Uterus (tissue), 2 donors: ENCODE results near the gene PPP4C.

Experiments used
- POLR2A ChIP-seq, 2 donors: fragments of 450-650 bp; IDR thresholded peaks; one replicate each; pipeline ENCODE4 v1.6.1; 2016; ENCODE audit warnings: antibody characterized with exemption in 2 of 2, mild to moderate bottlenecking in 1 of 2, moderate library complexity in 1 of 2
- TF ChIP-seq, protein P1 (sequence below), 4 experiments: fragments of 200-600 bp in 2 of 4; fragments of 450-650 bp in 2 of 4; sonication (generic) in 2 of 4; IDR thresholded peaks; one replicate each; pipeline ENCODE4 v1.5.1; 2016 to 2019; ENCODE audit warnings: antibody characterized with exemption in 4 of 4, mild to moderate bottlenecking in 2 of 4, moderate library complexity in 1 of 4

- TF ChIP-seq, protein P1, sequence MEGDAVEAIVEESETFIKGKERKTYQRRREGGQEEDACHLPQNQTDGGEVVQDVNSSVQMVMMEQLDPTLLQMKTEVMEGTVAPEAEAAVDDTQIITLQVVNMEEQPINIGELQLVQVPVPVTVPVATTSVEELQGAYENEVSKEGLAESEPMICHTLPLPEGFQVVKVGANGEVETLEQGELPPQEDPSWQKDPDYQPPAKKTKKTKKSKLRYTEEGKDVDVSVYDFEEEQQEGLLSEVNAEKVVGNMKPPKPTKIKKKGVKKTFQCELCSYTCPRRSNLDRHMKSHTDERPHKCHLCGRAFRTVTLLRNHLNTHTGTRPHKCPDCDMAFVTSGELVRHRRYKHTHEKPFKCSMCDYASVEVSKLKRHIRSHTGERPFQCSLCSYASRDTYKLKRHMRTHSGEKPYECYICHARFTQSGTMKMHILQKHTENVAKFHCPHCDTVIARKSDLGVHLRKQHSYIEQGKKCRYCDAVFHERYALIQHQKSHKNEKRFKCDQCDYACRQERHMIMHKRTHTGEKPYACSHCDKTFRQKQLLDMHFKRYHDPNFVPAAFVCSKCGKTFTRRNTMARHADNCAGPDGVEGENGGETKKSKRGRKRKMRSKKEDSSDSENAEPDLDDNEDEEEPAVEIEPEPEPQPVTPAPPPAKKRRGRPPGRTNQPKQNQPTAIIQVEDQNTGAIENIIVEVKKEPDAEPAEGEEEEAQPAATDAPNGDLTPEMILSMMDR (IDR thresholded peaks at IDR 0.05), result no peak
- TF ChIP-seq POLR2A (IDR thresholded peaks at IDR 0.05), result no peak
These were observed 11.1 kb upstream of the PPP4C start for GRCh38 chr16:30064729-30065101.
